GM21786 (cell line): ENCODE results near the gene MUC4.
"Not testable (repeated sequence)": the region's sequence is repeated elsewhere in the genome, so short reads cannot be mapped to it uniquely, and the experiment has no call there.

ENCODE experiments used
- ATAC-seq: cut with Tn5 transposase; IDR thresholded peaks from one replicate; pipeline ENCODE4 v1.9.1; 2021; ENCODE audit not compliant: unreplicated experiment

Gene MUC4

DNA sequence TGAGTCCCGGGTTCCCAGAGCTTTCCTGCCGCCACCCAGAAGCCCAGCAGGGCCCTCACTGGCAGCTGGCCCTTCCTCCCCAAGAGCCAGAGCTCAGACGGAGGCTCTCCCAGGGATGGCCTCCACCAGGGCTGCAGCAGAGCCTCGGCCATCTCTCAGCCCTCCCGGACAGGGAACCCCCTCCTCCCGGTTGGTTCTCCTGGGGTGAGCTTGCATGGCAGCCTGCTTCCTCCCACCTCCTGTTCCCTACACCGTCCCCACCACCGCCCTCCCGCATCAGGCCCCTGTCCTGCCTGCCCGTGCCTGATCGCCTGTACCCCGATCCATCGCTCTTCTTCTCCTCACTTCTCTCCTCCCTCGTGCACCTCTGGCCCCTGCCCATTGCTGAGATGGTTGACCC, 24.1 kb upstream of the MUC4 start:
- ATAC-seq: no peak

DNA sequence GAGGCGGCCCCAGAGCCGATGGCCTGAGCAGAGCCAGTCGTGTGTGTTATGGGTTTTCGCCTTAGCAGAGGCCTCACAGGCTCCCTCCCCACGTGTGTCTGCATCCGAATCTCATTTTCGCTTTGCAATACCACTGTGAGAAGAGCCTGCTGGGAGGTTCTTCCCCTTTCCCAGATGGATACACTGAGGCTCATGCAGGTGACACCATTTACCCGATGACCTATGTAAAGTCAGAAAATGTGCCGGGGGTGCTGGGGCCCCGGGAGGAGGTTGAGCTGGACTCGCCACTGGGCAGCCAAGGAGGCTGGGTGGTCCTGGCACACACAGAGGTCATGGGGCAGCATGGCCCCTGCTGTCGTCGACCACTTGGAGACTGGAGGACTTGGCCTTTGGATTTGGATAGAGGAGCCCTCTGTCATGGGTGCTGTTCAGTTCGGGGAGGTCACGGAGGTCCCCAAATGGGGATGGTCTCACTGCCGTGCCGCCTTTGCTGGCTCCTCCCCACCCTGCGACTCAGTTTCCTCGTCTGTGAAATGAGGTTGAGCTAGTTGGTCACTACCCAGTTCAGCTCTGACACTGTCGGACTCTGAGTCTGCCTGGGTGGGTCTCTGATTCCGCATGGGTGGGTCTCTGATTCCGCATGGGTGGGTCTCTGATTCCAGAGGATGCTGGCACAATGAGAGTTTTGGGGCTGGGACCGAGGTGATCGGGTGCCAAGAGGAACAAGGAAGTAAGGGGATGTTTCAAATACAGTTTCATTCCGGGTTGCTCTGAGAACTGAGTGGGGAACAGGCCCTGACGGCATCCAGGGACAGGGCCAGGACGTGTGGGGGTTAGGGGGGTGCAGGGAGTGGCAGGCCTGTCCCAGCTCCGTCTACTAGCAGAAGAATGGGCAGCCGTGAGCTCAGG, 23.2 kb upstream of the MUC4 start:
- ATAC-seq: no peak

DNA sequence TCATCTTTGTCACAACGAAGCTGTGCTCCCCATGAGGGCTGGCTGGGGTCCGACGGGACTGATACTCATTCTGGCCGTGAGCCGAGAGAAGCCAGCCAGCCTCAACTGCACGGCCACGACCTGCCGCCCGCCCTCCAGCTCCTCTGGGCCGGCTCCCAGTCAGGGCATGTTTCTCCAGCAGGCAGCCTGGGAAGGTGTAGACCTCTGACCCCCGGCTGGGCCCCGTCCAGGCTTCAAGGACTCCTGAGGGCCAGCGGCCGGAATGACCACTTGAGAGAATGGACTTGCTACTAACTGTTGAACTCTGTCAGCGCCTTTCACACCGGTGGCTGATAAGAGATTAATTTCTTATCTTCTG, 18.1 kb upstream of the MUC4 start:
- no peak for ATAC-seq

DNA sequence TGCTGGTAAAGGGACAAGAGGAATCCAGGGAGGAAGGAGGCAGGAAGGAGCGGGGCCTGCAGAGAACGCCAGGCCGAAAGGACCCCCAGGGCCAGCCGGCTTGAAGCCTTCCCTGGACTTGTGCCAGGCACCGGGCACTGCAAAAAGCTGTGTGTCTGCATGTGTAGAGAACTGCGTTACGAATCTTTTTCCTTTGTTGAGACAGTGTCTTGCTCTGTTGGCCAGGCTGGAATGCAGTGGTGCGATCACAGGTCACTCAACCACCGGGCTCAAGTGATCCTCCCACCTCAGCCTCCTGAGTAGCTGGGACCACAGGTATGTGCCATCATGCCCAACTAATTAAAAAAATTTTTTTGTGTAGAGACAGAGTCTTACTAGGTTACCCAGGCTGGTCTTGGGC, 17.0 kb upstream of the MUC4 start:
- ATAC-seq: no peak

DNA sequence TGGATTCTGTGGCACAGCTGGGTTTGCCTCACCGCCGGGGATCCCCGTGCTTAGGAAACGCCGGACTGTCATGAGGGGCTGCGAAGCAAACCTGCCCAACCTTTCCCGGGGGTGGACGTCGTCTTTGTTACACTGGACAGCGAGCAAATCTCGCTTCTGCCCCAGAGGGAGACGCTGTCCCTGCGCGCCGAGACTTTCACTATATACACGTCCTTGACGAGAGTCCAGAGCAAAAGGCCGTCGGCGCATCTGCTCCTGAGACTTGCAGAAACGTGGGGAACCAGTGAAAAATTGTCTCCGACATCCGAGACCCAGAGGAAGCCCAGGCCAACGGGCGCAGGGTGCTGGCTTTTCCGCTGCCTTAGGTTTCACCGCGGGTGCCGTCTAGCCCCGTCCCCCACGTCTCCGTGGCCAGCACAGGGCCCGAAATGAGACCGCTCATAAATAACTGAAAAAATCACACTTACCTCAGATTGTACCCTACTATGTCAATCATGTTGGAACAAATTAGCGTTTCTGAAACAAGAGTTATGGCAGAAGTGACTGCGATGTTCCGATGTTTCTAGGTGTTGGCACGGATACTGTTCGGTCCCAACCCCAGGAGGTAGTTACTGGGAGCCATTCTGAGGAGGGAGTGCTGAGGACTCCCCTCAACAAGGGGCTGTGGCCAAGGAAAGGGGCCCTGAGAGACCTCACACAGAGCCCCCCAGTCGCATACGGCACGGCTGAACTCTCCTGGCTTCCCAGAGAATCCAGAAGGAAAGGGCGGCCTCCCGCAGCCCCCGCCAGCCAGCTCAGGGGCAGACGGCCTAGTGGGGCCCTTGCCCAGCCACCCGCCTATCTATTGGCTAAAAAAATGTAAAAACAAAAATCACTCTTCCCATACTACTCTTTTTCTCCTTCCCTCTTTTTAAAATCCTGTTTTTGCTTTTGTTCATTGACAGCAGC, 14.4 kb upstream of the MUC4 start:
- ATAC-seq: no peak

DNA sequence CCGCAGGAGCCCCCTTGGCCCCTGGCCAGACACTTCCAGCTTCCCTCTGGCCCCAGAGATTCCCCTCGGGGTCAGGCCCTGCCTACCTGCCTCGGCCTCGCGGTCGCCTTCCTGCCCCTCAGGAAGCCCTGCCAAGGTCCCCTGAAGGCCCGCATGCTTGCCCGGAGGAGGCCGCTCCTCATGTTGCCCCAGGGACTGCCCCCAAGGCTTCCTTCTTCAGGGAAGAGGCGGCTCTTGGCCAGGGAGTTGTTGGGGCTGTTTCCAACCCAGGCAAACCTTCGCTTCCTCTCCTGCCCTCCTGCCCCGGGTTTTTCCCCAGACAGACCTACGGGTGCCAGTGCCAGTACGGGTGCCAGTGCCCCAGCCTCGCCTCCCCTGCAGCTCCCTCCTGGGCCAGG, 13.5 kb upstream of the MUC4 start:
- no peak for ATAC-seq

DNA sequence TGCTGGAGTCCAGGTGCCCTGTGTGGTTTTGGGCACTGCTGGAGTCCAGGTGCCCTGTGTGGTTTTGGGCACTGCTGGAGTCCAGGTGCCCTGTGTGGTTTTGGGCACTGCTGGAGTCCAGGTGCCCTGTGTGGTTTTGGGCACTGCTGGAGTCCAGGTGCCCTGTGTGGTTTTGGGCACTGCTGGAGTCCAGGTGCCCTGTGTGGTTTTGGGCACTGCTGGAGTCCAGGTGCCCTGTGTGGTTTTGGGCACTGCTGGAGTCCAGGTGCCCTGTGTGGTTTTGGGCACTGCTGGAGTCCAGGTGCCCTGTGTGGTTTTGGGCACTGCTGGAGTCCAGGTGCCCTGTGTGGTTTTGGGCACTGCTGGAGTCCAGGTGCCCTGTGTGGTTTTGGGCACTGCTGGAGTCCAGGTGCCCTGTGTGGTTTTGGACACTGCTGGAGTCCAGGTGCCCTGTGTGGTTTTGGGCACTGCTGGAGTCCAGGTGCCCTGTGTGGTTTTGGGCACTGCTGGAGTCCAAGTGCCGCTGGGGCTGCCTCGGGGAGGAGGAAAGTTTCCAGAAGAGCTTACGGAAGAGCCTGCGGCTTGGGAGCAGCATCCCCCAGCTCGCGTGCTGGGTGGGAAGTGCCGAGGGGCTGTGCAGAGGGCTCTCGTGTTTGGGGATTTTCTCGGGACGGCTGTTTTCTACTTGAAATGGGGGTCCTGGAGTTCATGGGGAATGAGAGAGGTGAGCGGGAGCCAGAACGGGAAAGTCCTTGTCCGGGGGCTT, 12.9 kb upstream of the MUC4 start:
- not testable (repeated sequence) for ATAC-seq

DNA sequence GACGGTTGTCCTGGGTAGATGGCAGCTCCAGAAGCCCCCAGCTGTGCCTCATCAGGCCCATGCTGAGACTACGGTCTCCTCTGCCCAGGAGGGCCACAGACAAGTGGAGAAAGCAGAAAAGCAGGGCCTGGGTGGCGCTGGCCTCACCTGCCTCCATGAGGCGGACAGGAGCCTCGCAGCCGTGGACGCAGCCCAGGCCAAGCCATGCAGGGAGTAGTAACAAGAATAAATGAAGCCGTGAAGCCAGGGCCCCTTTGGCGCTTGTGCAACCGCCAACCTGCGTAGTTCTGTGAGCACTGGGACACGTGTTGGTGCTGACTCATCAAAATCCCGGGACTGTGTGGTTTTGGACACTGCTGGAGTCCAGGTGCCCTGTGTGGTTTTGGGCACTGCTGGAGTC, 12.3 kb upstream of the MUC4 start:
- no peak for ATAC-seq

DNA sequence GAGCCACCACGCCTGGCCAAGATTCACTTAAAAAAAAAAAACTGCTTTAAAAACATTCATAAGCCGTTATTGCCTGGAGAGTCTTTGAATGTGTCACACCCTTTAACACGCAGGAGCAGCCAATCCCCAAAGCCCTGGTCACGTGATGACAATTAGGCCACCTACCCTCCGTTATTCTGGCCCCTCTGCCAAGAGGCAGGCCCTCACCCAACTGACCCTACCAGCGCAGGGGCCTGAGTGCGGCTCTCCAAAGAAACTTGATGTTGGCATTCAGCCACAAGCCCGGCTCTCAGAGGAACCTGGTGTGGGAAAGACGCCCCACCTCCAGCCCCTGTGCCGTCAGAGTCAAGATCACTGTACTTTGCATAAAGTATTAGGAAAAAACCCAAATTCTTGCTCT, 11.6 kb upstream of the MUC4 start:
- no peak for ATAC-seq

DNA sequence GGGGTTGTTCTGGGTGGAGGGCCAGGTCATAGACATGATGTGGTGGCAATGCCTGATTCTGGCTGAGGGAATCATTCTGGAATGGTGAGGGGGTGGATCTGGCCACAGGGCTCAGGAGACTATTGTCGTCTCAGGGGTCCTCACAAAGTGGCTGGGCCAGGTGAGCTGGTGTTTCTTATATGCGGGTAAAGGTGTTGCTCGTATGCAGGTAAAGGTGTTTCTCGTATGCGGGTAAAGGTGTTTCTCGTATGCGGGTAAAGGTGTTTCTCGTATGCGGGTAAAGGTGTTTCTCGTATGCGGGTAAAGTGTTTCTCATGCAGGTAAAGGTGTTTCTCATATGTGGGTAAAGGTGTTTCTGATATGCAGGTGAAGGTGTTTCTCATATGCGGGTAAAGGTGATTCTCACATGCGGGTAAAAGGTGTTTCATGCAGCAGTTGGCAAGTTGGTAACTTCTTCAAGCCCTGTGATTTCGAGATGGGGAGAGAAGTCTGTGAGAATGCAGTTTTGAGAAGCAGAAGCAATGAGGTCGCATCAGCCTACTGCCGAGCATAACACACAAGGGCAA, 10.5 kb upstream of the MUC4 start:
- no peak for ATAC-seq

DNA sequence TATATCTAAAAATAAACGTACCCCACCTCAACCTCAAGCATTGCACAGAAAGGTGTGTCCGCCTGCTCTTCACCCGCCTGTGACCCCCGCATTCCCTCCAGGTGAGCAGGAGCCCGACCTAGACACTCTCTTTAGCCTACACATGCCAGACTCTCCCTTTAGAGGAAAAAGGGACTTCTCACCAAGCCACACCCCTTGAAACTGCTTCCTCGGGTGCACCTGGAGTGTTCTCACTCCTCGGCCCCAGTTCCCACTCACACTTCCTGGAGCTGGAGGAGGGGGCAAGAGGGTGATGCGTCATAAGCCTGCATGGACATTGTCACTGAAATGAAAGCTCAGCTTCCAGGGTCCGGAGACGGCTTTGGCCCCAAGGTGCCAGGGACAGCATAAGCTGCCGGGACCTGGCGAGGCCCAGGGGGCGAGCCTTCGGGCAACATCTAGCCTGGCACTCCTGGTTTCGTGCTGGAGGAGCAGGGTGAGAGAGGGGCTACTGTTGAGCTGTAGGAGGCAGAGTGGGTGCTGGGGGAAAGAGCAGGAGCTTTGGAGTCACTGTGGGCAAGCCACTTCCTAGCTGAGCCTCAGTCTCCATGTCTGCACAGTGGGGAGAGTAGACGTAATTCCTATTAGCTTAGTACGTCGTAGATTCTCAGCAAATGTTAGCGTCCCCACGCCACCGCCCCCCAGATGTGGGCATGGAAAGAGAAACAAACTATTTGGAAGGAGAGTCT, 9.8 kb upstream of the MUC4 start:
- no peak for ATAC-seq

DNA sequence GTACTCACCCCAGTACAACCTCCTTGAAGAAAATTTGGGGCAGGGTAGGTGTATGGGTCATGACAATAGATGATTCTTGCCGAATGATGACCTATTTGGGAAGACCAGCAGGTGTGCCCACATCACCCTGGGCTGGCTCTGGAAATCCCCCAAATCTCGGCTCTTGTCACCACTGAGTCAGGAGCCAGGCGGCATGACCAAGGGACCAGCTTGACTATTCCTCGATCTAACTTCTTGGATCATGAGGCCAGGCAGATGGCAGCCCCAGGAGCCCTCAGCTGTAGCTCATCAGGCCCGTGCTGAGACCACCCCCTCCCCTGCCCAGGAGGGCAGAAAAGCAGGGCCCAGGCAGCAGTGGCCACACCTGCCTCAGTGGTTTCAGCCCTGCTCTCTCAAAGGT, 9.2 kb upstream of the MUC4 start:
- no peak for ATAC-seq

DNA sequence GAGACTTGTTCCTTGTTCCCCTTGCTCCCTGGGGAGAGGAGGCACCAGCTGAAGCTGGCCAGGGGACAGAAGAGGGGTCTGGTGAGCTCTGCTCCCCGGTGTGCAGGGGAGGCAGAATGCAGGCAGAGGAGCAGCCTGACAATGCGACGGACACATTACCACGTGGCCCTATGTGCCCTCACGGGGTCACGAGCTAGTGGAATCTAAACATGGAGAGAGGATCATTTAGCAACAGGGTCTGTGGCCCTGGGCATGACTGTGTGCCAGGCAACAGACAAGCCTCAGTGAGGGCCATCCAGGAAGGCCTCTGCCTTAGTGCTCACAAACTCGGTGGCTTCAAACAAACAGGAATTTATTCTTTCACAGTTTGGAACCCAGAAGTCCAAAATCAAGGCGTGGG, 8.5 kb upstream of the MUC4 start:
- no peak for ATAC-seq

DNA sequence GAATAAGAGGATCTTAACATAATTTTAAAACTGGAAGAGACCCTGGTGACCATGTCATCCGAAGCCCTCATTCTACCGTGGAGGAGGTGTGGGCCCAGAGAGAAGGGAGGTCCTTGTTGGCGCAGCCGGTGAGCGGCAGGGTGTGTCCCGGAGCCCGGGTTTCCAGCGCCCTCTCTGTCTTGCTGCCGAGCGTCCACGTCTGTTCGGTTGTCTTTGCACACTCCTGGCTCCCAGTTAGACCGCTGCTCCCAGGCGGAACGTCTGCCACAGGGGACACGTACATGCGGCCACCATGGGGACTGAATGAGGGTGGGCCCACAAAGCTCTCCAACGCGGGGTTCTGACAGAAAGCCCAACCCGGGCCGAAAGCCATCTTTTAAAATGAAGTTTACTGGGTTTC, 6.6 kb upstream of the MUC4 start:
- ATAC-seq: no peak

DNA sequence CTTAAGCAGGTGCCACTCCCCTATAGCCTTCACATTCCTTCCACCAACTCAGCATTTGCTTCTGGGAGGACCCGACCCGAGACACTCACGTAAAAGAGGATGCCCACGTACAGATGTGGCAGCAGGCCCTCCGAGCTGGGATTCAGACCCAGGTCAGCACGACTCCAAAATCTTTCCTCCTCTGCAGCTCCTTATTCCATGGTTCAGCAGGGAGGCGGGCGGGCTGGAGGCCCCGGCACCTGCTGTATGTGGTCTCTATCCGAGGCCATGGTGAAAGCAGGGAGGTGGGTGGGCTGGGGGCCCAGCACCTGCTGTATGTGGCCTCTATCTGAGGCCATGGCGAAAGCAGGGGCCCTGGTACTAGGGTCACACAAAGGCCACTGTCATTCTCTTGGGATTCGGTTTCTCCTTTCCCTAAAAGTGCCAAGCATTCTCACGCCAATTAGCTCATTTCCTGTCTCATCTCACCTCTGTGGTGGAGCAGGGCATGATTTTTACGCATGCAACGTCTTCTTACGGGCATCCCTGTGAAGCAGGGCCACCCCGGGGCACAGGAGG, 5.9 kb upstream of the MUC4 start:
- no peak for ATAC-seq

DNA sequence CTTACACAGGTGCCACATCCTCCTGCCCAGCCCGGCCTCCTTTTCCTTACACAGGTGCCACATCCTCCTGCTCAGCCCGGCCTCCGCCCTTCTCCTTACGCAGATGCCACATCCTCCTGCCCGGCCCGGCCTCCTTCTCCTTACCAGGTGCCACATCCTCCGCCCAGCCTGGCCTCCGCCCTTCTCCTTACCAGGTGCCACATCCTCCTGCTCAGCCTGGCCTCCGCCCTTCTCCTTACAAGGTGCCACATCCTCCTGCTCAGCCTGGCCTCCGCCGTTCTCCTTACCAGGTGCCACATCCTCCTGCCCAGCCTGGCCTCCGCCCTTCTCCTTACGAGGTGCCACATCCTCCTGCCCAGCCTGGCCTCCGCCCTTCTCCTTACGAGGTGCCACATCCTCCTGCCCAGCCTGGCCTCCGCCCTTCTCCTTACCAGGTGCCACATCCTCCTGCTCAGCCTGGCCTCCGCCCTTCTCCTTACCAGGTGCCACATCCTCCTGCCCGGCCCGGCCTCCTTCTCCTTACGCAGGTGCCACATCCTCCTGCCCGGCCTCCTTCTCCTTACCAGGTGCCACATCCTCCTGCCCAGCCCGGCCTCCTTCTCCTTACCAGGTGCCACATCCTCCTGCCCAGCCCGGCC, 4.7 kb upstream of the MUC4 start:
- not testable (repeated sequence) for ATAC-seq

DNA sequence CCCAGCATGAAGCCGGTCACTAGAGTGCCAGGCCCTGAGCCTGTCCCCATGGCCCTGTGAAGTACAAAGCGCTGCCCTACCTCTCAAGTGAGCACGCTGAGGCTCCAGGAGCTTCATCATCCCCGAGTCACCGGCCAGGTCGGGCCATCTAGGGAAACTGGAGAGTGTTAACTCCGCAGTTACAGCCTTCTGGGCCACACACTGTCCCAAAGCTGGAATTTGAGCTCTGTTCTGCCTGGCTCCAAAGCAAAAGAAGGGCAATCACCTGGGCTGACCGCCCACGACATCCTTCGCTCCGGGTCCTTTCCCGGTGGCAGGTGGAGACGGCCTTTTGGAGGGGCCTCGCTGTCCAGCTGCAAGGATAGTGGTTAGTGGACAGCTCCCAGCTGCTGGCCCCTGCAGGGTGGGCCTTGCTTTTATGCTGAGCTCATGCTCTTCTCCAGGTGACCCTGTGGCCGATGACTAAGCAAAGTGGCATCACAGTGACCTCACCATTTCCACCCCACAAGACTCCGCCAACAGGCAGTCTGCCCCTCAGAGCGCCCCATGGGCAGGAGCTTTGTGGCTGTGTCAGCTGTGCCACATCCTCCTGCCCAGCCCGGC, 3.5 kb upstream of the MUC4 start:
- ATAC-seq: no peak

DNA sequence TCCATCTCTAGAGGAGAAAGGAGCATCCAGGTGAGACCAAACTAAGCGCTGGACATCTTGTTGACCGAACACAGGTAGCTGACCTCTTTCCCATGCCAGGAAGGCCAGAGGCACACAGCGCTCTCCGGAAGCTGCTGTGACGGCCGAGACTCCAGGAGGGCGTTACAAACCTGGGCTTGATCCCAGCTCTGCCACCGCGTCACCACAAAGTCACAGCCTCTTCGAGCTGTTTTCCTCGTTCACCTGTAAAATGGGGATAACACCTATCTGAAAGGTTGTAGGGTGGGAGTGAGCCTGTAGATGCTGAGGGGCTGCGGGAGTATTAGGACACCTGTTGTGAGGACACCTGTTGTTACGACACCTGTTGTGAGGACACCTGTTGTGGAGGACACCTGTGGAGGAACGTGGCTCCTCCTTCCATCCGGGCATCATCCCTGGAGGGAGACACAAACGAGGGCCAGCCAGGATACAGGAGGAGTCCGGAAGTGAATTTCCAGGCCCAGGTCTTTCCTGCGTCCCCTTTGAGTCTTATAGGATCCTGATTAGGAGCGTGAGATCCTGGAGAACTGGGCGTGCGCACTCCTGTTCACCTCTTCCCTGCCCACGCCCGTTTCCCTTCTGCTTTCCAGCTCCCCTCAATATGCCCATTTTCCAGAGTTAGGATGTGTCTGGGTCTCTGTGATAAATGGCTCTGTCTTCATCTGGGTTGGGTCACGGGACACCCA, 2.3 kb upstream of the MUC4 start:
- no peak for ATAC-seq

DNA sequence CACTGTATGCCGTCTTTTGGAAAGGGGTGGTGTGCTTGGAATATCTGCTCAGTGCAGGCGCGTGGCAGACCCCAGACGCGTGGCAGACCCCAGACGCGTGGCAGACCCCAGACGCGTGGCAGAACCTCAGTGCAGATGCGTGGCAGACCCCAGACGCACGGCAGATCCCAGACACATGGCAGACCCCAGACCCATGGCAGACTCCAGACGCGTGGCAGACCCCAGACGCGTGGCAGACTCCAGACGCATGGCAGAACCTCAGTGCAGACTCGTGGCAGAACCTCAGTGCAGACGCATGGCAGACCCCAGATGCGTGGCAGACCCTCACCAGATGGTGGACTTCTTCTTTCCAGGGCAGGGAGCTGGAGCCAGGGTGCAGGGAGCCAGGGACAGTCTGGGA, 637 bp upstream of the MUC4 start:
- ATAC-seq: no peak
